Loucy (cell line): Measurements from ENCODE around the gene DLGAP3.

ENCODE experiments used
- H2AFZ ChIP-seq: fragments of 200-600 bp; sonication (generic); 2 replicates; pipeline ENCODE4 v1.6.0; 2016; ENCODE audit warnings: antibody characterized with exemption, mild to moderate bottlenecking, low read length, moderate library complexity
- H3F3A ChIP-seq: fragments of 200-600 bp; 2 replicates; pipeline ENCODE4 v1.6.0; 2016; ENCODE audit warnings: antibody characterized with exemption, low read depth, mild to moderate bottlenecking
- H3K27me3 ChIP-seq: fragments of 200-600 bp; sonication (generic); 2 replicates; pipeline ENCODE4 v1.6.1; 2014; ENCODE audit warnings: low read length, mild to moderate bottlenecking; ENCODE audit not compliant: insufficient read depth, poor library complexity, severe bottlenecking
- H3K36me3 ChIP-seq: fragments of 200-600 bp; sonication (generic); 2 replicates; pipeline ENCODE4 v1.6.1; 2016; ENCODE audit warnings: low read length; ENCODE audit not compliant: insufficient read depth
- H3K4me1 ChIP-seq: fragments of 200-600 bp; sonication (generic); 2 replicates; pipeline ENCODE4 v1.5.1; 2014; ENCODE audit warnings: low read length, mild to moderate bottlenecking; ENCODE audit not compliant: insufficient read depth, poor library complexity, severe bottlenecking
- H3K4me2 ChIP-seq: fragments of 200-600 bp; sonication (generic); 2 replicates; pipeline ENCODE4 v1.6.0; 2014; ENCODE audit warnings: antibody characterized with exemption, low read length, low read depth, mild to moderate bottlenecking; ENCODE audit not compliant: poor library complexity, severe bottlenecking
- H3K4me3 ChIP-seq: fragments of 200-600 bp; sonication (generic); 2 replicates; pipeline ENCODE4 v1.5.1; 2014; ENCODE audit warnings: low read length, mild to moderate bottlenecking, mixed read lengths; ENCODE audit not compliant: poor library complexity, severe bottlenecking
- H3K79me2 ChIP-seq: fragments of 200-600 bp; sonication (generic); 2 replicates; pipeline ENCODE4 v1.6.1; 2014; ENCODE audit warnings: low read length; ENCODE audit not compliant: insufficient read depth
- H3K9ac ChIP-seq: fragments of 200-600 bp; sonication (generic); 2 replicates; pipeline ENCODE4 v1.6.0; 2014; ENCODE audit warnings: mild to moderate bottlenecking, low read depth, low read length, moderate library complexity; ENCODE audit not compliant: poor library complexity, severe bottlenecking
- H3K9me2 ChIP-seq: fragments of 200-600 bp; sonication (generic); replicated peaks from 2 replicates; pipeline ENCODE4 v1.6.1; 2016; ENCODE audit warnings: low read depth, low read length, mixed read lengths
- H3K9me3 ChIP-seq: fragments of 200-600 bp; sonication (generic); 2 replicates; pipeline ENCODE4 v1.6.1; 2014; ENCODE audit warnings: mild to moderate bottlenecking, antibody characterized with exemption, low read length, low read depth; ENCODE audit not compliant: insufficient read depth
- H4K20me1 ChIP-seq: fragments of 200-600 bp; sonication (generic); 2 replicates; pipeline ENCODE4 v1.6.0; 2014; ENCODE audit warnings: antibody characterized with exemption, low read length, mild to moderate bottlenecking; ENCODE audit not compliant: insufficient read depth, poor library complexity, severe bottlenecking
- CTCF ChIP-seq: fragments of 200-600 bp; sonication (generic); conservative IDR thresholded peaks from 2 replicates; pipeline ENCODE4 v1.5.1; 2014; ENCODE audit warnings: mild to moderate bottlenecking, antibody characterized with exemption, low read length
- EZH2phosphoT487 ChIP-seq: fragments of 200-600 bp; IDR thresholded peaks from 2 replicates; pipeline ENCODE4 v1.6.1; 2018; ENCODE audit warnings: antibody characterized with exemption, mild to moderate bottlenecking, moderate library complexity, borderline replicate concordance

Gene DLGAP3

GRCh38 chr1:34843392-34844251, 85.8 kb downstream of the DLGAP3 start:
- no peaks in the 10 kb centered on the region for H3K9me2 ChIP-seq
- TF ChIP-seq EZH2phosphoT487: no peak
- TF ChIP-seq CTCF: no peak
- H3K9me3 ChIP-seq: no peaks in the 10 kb centered on the region
- no peaks in the 10 kb centered on the region for H3K36me3 ChIP-seq
- H3K79me2 ChIP-seq: no peaks in the 10 kb centered on the region
- H3F3A ChIP-seq: no peaks in the 10 kb centered on the region
- no peak overlapping the region for H3K9ac ChIP-seq
- no peaks in the 10 kb centered on the region for H3K27me3 ChIP-seq
- H2AFZ ChIP-seq: no peak overlapping the region
- peaks cover 9% of the 10 kb centered on the region for H3K4me1 ChIP-seq
- H3K4me2 ChIP-seq: peak overlapping the region; percentile 39
- no peaks in the 10 kb centered on the region for H4K20me1 ChIP-seq
- no peak overlapping the region for H3K4me3 ChIP-seq

GRCh38 chr1:34842952-34843371, 86.5 kb downstream of the DLGAP3 start:
- H3K9me3 ChIP-seq: no peaks in the 10 kb centered on the region
- H3K4me3 ChIP-seq: no peak overlapping the region
- no peaks in the 10 kb centered on the region for H3K36me3 ChIP-seq
- peaks cover 9% of the 10 kb centered on the region for H3K4me1 ChIP-seq
- no peak overlapping the region for H3K9ac ChIP-seq
- no peaks in the 10 kb centered on the region for H3K9me2 ChIP-seq
- no peak overlapping the region for H2AFZ ChIP-seq
- no peaks in the 10 kb centered on the region for H4K20me1 ChIP-seq
- H3F3A ChIP-seq: no peaks in the 10 kb centered on the region
- TF ChIP-seq EZH2phosphoT487 (no peak), CTCF (no peak)
- H3K79me2 ChIP-seq: no peaks in the 10 kb centered on the region
- no peaks in the 10 kb centered on the region for H3K27me3 ChIP-seq
- H3K4me2 ChIP-seq: peak overlapping the region; percentile 39

DNA sequence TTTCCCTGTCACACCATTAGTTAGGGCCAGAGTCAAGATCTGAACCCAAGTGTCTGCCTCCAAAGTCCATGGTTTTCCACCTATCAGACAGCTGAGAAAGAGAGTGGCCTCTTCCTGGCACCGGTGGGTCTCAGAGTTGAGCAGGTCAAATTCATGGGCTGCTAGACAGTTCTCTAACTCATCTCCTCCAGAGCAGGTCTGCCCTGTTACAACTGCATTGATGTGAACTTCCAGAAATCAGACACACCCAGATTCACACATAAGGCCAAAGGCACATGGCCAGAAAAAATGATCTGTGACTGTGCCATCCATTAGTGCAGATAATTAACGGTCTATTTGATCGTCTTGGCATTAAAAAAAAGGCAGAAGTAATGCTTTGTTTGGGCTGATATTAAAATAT, 87.4 kb downstream of the DLGAP3 start:
- Histone ChIP-seq H3K4me3 (no peak overlapping the region), H3K4me1 (peaks cover 9% of the 10 kb centered on the region), H3K4me2 (no peak overlapping the region), H2AFZ (no peak overlapping the region), H3K36me3 (no peaks in the 10 kb centered on the region), H3K9me3 (no peaks in the 10 kb centered on the region), H3K9me2 (no peaks in the 10 kb centered on the region), H3F3A (no peaks in the 10 kb centered on the region), H4K20me1 (no peaks in the 10 kb centered on the region), H3K79me2 (no peaks in the 10 kb centered on the region), H3K27me3 (no peaks in the 10 kb centered on the region), H3K9ac (no peak overlapping the region)
- TF ChIP-seq EZH2phosphoT487: no peak
- no peak for TF ChIP-seq CTCF
